ENCODE results near the gene TCOF1.

DNA sequence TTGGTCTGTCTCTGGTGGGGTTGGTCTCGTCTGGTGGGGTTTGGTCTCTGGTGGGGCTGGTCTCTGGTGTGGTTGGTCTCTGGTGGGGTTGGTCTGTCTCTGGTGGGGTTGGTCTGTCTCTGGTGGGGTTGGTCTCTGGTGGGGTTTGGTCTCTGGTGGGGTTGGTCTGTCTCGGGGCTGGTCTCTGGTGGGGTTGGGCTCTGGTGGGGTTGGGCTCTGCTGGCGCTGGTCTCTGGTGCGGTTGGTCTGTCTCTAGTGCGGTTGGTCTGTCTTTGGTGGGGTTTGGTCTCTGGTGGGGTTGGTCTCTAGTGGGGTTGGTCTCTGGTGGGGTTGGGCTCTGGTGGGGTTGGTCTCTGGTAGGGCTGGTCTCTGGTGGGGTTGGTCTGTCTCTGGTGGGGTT lies 71.5 kb downstream of the TCOF1 start:
- no peak for TF ChIP-seq CTCF (IDR thresholded peaks at IDR 0.05)
- TF ChIP-seq ZFX (IDR thresholded peaks at IDR 0.05; ENCODE audit: borderline replicate concordance) = no peak
